MM.1S (cell line): ENCODE measurements around the gene SSUH2.

Experiments
- DNase-seq: peaks from one replicate; pipeline ENCODE4 v3.0.0-alpha.2; 2015
- H2AFZ ChIP-seq: fragments of 300-600 bp; sonication (generic); 2 replicates; pipeline ENCODE4 v1.6.0; 2016; ENCODE audit warnings: antibody characterized with exemption, low read length
- H3F3A ChIP-seq: fragments of 300-600 bp; sonication (generic); 2 replicates; pipeline ENCODE4 v1.6.1; 2016; ENCODE audit warnings: mild to moderate bottlenecking, antibody characterized with exemption, low read length, moderate library complexity, mixed read lengths; ENCODE audit not compliant: insufficient read depth
- H3K27ac ChIP-seq: fragments of 300-600 bp; sonication (generic); 2 replicates; pipeline ENCODE4 v1.5.1; 2016; ENCODE audit warnings: mild to moderate bottlenecking, low read length
- H3K27me3 ChIP-seq: fragments of 300-600 bp; sonication (generic); replicated peaks from 2 replicates; pipeline ENCODE4 v1.6.0; 2016; ENCODE audit warnings: low read length; ENCODE audit not compliant: insufficient read depth
- H3K36me3 ChIP-seq: fragments of 300-600 bp; sonication (generic); replicated peaks from 2 replicates; pipeline ENCODE4 v1.6.1; 2016; ENCODE audit warnings: mild to moderate bottlenecking, low read length, mixed read lengths; ENCODE audit not compliant: insufficient read depth
- H3K4me1 ChIP-seq: fragments of 300-600 bp; sonication (generic); 2 replicates; pipeline ENCODE4 v1.6.1; 2016; ENCODE audit warnings: low read length, mixed read lengths
- H3K4me2 ChIP-seq: fragments of 300-600 bp; sonication (generic); 2 replicates; pipeline ENCODE4 v1.6.0; 2016; ENCODE audit warnings: low read depth, low read length
- H3K4me3 ChIP-seq: fragments of 300-600 bp; sonication (generic); 2 replicates; pipeline ENCODE4 v1.5.1; 2016; ENCODE audit warnings: low read length, mixed read lengths
- H3K79me2 ChIP-seq: fragments of 300-600 bp; sonication (generic); 2 replicates; pipeline ENCODE4 v1.6.1; 2016; ENCODE audit warnings: mixed run types, low read length, mixed read lengths
- H3K9ac ChIP-seq: fragments of 300-600 bp; sonication (generic); 2 replicates; pipeline ENCODE4 v1.6.1; 2016; ENCODE audit warnings: low read length, mixed read lengths
- H3K9me2 ChIP-seq: fragments of 300-600 bp; sonication (generic); replicated peaks from 2 replicates; pipeline ENCODE4 v1.6.1; 2016; ENCODE audit warnings: mild to moderate bottlenecking, low read length, mixed read lengths; ENCODE audit not compliant: insufficient read depth
- H3K9me3 ChIP-seq: fragments of 300-600 bp; sonication (generic); replicated peaks from 2 replicates; pipeline ENCODE4 v1.6.1; 2016; ENCODE audit warnings: mild to moderate bottlenecking, low read length, mixed read lengths; ENCODE audit not compliant: insufficient read depth
- H4K20me1 ChIP-seq: fragments of 300-600 bp; sonication (generic); 2 replicates; pipeline ENCODE4 v1.6.1; 2016; ENCODE audit warnings: mild to moderate bottlenecking, low read length, moderate library complexity, mixed read lengths; ENCODE audit not compliant: insufficient read depth
- CTCF ChIP-seq: fragments of 300-600 bp; sonication (generic); IDR thresholded peaks from 2 replicates; pipeline ENCODE4 v1.5.1; 2016; ENCODE audit warnings: antibody characterized with exemption, low read length, mixed read lengths
- EZH2 ChIP-seq: fragments of 300-600 bp; sonication (generic); optimal IDR thresholded peaks from 2 replicates; pipeline ENCODE3; 2017; ENCODE audit warnings: low read depth, mild to moderate bottlenecking, antibody characterized with exemption, low read length, mixed read lengths
- EZH2phosphoT487 ChIP-seq: fragments of 300-600 bp; sonication (generic); IDR thresholded peaks from 2 replicates; pipeline ENCODE4 v1.6.1; 2018; ENCODE audit warnings: antibody characterized with exemption, low read length

The SSUH2 gene

GRCh38 chr3:8658306-8659212, 14.0 kb upstream of the SSUH2 start:
- Histone ChIP-seq H3K9me2 (no peaks in the 10 kb centered on the region), H3K4me3 (peak overlapping the region; percentile 14; the same call in 1 of the 2 replicates), H3K27me3 (no peaks in the 10 kb centered on the region), H3K79me2 (no peaks in the 10 kb centered on the region), H3K36me3 (no peaks in the 10 kb centered on the region), H4K20me1 (no peaks in the 10 kb centered on the region), H3K9me3 (no peaks in the 10 kb centered on the region), H3K4me2 (peak overlapping the region; percentile 67), H2AFZ (peak overlapping the region; percentile 1; the same call in 1 of the 2 replicates), H3F3A (peaks cover 19% of the 10 kb centered on the region), H3K9ac (peak overlapping the region; percentile 80), H3K27ac (peak overlapping the region; percentile 95), H3K4me1 (peaks cover 34% of the 10 kb centered on the region)
- TF ChIP-seq CTCF (no peak), EZH2phosphoT487 (no peak), EZH2 (no peak)
- DNase-seq, result peak; percentile 98

- H3K27ac ChIP-seq, result peak overlapping the region; percentile 95
- H3K36me3 ChIP-seq, result no peaks in the 10 kb centered on the region
- peak overlapping the region; percentile 47 for H3K4me2 ChIP-seq
- peak overlapping the region; percentile 80 for H3K9ac ChIP-seq
- TF ChIP-seq EZH2phosphoT487, result no peak
- no peak for TF ChIP-seq CTCF
- H3K79me2 ChIP-seq, result no peaks in the 10 kb centered on the region
- no peaks in the 10 kb centered on the region for H3K9me3 ChIP-seq
- no peak for DNase-seq
- H3K4me1 ChIP-seq, result peaks cover 34% of the 10 kb centered on the region
- H4K20me1 ChIP-seq, result no peaks in the 10 kb centered on the region
- no peaks in the 10 kb centered on the region for H3K27me3 ChIP-seq
- H3K4me3 ChIP-seq, result peak overlapping the region; percentile 5; the same call in 1 of the 2 replicates
- H2AFZ ChIP-seq, result peak overlapping the region; percentile 1; the same call in 1 of the 2 replicates
- no peaks in the 10 kb centered on the region for H3K9me2 ChIP-seq
- H3F3A ChIP-seq, result peaks cover 19% of the 10 kb centered on the region
Measured at GRCh38 chr3:8657804-8658305, 13.3 kb upstream of the SSUH2 start.

- H3K4me1 ChIP-seq, result peaks cover 34% of the 10 kb centered on the region
- no peak overlapping the region for H3K9ac ChIP-seq
- H3K79me2 ChIP-seq, result no peaks in the 10 kb centered on the region
- H3K4me2 ChIP-seq, result no peak overlapping the region
- TF ChIP-seq CTCF, result no peak
- TF ChIP-seq EZH2, result no peak
- TF ChIP-seq EZH2phosphoT487, result no peak
- no peak overlapping the region for H2AFZ ChIP-seq
- no peak for DNase-seq
- H3K9me2 ChIP-seq, result no peaks in the 10 kb centered on the region
- no peaks in the 10 kb centered on the region for H3K36me3 ChIP-seq
- H3K27me3 ChIP-seq, result no peaks in the 10 kb centered on the region
- H3K4me3 ChIP-seq, result no peak overlapping the region
- H3F3A ChIP-seq, result peaks cover 19% of the 10 kb centered on the region
- H3K27ac ChIP-seq, result no peak overlapping the region
- H3K9me3 ChIP-seq, result no peaks in the 10 kb centered on the region
- H4K20me1 ChIP-seq, result no peaks in the 10 kb centered on the region
Measured at GRCh38 chr3:8656240-8656639, 11.6 kb upstream of the SSUH2 start.
